Neural progenitor cell (in vitro differentiated cells): ENCODE results near the gene AGPS. TPM values are rescaled to one million over a fixed set of nuclear protein-coding genes. Genes with fewer than 3 reads are reported as not detected.
"Not testable (repeated sequence)": the region's sequence is repeated elsewhere in the genome, so short reads cannot be mapped to it uniquely, and the experiment has no call there.

Experiments
- DNase-seq: peaks from one replicate; pipeline ENCODE4 v3.0.0-alpha.2; 2016; ENCODE audit warnings: low spot score
- H2AFZ ChIP-seq: fragments of 200-600 bp; sonication (generic); replicated peaks from 2 replicates; pipeline ENCODE4 v1.6.1; 2016; ENCODE audit warnings: antibody characterized with exemption
- H3F3A ChIP-seq: fragments of 200-600 bp; sonication (generic); 2 replicates; pipeline ENCODE4 v1.6.1; 2016; ENCODE audit warnings: antibody characterized with exemption, low read depth
- H3K27ac ChIP-seq: fragments of 200-600 bp; sonication (generic); 2 replicates; pipeline ENCODE4 v1.5.1; 2016; ENCODE audit warnings: mild to moderate bottlenecking
- H3K27me3 ChIP-seq: fragments of 200-600 bp; sonication (generic); 2 replicates; pipeline ENCODE4 v1.6.1; 2016; ENCODE audit warnings: mild to moderate bottlenecking, moderate library complexity
- H3K36me3 ChIP-seq: fragments of 200-600 bp; sonication (generic); 2 replicates; pipeline ENCODE4 v1.5.1; 2016
- H3K4me1 ChIP-seq: fragments of 200-600 bp; sonication (generic); 2 replicates; pipeline ENCODE4 v1.6.1; 2016; ENCODE audit warnings: mixed run types
- H3K4me2 ChIP-seq: fragments of 200-600 bp; sonication (generic); 2 replicates; pipeline ENCODE4 v1.6.1; 2016
- H3K4me3 ChIP-seq: fragments of 200-600 bp; sonication (generic); 2 replicates; pipeline ENCODE4 v1.5.1; 2016
- H3K79me2 ChIP-seq: fragments of 200-600 bp; sonication (generic); 2 replicates; pipeline ENCODE4 v1.6.1; 2016; ENCODE audit warnings: low read depth
- H3K9ac ChIP-seq: fragments of 200-600 bp; sonication (generic); 2 replicates; pipeline ENCODE4 v1.6.1; 2016
- H3K9me3 ChIP-seq: fragments of 200-600 bp; sonication (generic); 2 replicates; pipeline ENCODE4 v1.5.1; 2016; ENCODE audit warnings: low read depth
- H4K20me1 ChIP-seq: fragments of 200-600 bp; sonication (generic); 2 replicates; pipeline ENCODE4 v1.6.1; 2016; ENCODE audit warnings: low read depth
- H3K27ac Mint-ChIP-seq: 3 replicates; pipeline ENCODE4 v1.8.0; 2021; ENCODE audit warnings: mixed read lengths
- H3K27me3 Mint-ChIP-seq: 2 replicates; pipeline ENCODE4 v1.8.0; 2022; ENCODE audit warnings: low read depth, mild to moderate bottlenecking, inconsistent platforms, moderate library complexity, mixed read lengths; ENCODE audit not compliant: insufficient read depth
- H3K36me3 Mint-ChIP-seq: 3 replicates; pipeline ENCODE4 v1.8.0; 2021; ENCODE audit warnings: mixed read lengths
- H3K4me1 Mint-ChIP-seq: 3 replicates; pipeline ENCODE4 v1.8.0; 2021; ENCODE audit warnings: mixed read lengths
- H3K4me3 Mint-ChIP-seq: 3 replicates; pipeline ENCODE4 v1.8.0; 2021; ENCODE audit warnings: mild to moderate bottlenecking, moderate library complexity, mixed read lengths
- H3K9me3 Mint-ChIP-seq: 3 replicates; pipeline ENCODE4 v1.8.0; 2020; ENCODE audit warnings: mixed read lengths
- EZH2 ChIP-seq: fragments of 200-600 bp; sonication (generic); IDR thresholded peaks from 2 replicates; pipeline ENCODE4 v1.6.1; 2017; ENCODE audit warnings: antibody characterized with exemption, mild to moderate bottlenecking, moderate library complexity
- EZH2phosphoT487 ChIP-seq: fragments of 200-600 bp; sonication (generic); IDR thresholded peaks from 2 replicates; pipeline ENCODE4 v1.6.1; 2017; ENCODE audit warnings: antibody characterized with exemption
- total RNA-seq: library from RNA; depleted of rRNA; stranded (reverse); fragments of >200 nt; gene quantifications from 2 replicates; pipeline ENCODE4 v1.2.3, GENCODE V29; 2015; ENCODE audit warnings: low replicate concordance
- TF ChIP-seq, protein P1 (sequence below): fragments of 200-600 bp; sonication (generic); IDR thresholded peaks from 2 replicates; pipeline ENCODE4 v1.5.1; 2017; ENCODE audit warnings: antibody characterized with exemption, mild to moderate bottlenecking

AGPS gene
- total RNA-seq, 1 donor from 2014 or later: 63.5 TPM

DNA sequence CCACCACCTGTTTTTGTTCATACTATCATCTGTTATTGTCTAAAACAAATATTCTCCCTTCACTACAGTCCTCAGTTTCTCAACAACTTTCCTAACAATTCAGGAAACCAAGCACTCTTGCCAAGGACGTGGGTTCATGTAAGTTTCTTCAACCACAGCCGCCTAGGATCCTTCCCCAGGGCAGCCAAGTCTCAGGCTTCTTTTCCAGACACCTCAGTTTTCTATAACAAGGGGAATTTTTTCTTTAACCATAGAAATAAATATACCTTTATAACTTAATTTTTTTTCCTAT lies 39.4 kb upstream of the AGPS start:
- H4K20me1 ChIP-seq: no peaks in the 10 kb centered on the region
- no peak overlapping the region for H2AFZ ChIP-seq
- no peak overlapping the region for H3K4me3 Mint-ChIP-seq
- no peaks in the 10 kb centered on the region for H3K9me3 Mint-ChIP-seq
- H3K4me1 ChIP-seq: no peaks in the 10 kb centered on the region
- H3K27me3 Mint-ChIP-seq: no peaks in the 10 kb centered on the region
- H3F3A ChIP-seq: no peaks in the 10 kb centered on the region
- H3K27ac Mint-ChIP-seq: no peak overlapping the region
- no peak overlapping the region for H3K27ac ChIP-seq
- H3K9me3 ChIP-seq: no peaks in the 10 kb centered on the region
- DNase-seq: no peak
- H3K27me3 ChIP-seq: no peaks in the 10 kb centered on the region
- no peak overlapping the region for H3K9ac ChIP-seq
- H3K4me2 ChIP-seq: no peak overlapping the region
- H3K36me3 Mint-ChIP-seq: no peaks in the 10 kb centered on the region
- no peaks in the 10 kb centered on the region for H3K36me3 ChIP-seq
- no peak for TF ChIP-seq EZH2
- TF ChIP-seq, protein P1, sequence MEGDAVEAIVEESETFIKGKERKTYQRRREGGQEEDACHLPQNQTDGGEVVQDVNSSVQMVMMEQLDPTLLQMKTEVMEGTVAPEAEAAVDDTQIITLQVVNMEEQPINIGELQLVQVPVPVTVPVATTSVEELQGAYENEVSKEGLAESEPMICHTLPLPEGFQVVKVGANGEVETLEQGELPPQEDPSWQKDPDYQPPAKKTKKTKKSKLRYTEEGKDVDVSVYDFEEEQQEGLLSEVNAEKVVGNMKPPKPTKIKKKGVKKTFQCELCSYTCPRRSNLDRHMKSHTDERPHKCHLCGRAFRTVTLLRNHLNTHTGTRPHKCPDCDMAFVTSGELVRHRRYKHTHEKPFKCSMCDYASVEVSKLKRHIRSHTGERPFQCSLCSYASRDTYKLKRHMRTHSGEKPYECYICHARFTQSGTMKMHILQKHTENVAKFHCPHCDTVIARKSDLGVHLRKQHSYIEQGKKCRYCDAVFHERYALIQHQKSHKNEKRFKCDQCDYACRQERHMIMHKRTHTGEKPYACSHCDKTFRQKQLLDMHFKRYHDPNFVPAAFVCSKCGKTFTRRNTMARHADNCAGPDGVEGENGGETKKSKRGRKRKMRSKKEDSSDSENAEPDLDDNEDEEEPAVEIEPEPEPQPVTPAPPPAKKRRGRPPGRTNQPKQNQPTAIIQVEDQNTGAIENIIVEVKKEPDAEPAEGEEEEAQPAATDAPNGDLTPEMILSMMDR: no peak
- no peak for TF ChIP-seq EZH2phosphoT487
- H3K4me1 Mint-ChIP-seq: peaks cover 2% of the 10 kb centered on the region
- H3K79me2 ChIP-seq: no peaks in the 10 kb centered on the region
- H3K4me3 ChIP-seq: no peak overlapping the region

DNA sequence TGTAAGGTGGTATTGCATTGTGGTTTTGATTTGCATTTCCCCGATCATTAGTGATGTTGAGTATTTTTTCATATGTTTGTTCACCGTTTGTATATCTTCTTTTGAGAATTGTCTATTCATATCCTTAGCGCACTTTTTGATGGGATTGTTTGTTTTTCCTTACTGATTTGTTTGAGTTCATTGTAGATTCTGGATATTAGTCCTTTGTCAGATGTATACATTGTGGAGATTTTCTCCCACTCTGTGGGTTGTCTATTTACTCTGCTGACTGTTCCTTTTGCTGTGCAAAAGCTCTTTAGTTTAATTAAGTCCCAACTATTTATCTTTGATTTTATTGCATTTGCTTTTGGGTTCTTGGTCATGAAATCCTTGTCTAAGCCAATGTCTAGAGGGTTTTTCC lies 38.0 kb upstream of the AGPS start:
- H3K27ac ChIP-seq, H3K9me3 ChIP-seq: not testable (repeated sequence)

DNA sequence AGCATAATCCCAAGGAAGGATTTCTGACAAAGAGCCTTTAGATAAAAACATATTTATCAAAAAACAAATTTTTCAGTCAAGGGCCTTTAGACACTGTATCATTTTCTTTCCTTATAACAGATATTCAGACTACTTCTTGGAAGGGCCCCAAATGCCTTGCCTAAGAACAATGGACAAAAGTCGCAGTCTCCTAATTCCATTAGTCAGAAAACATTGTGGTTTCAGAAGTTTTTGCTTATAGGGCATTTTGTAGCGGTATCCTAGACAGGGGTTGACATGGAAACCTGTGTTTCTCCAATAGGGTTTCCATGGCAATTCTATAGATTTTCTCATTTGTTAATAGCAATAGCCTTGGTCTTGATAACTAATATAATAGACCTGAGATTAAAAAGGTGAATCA lies 36.7 kb upstream of the AGPS start:
- Mint-ChIP-seq H3K4me1 (no peaks in the 10 kb centered on the region), H3K27ac (no peak overlapping the region), H3K9me3 (no peaks in the 10 kb centered on the region), H3K4me3 (no peak overlapping the region), H3K27me3 (no peaks in the 10 kb centered on the region), H3K36me3 (no peaks in the 10 kb centered on the region)
- H3K36me3 ChIP-seq: no peaks in the 10 kb centered on the region
- no peaks in the 10 kb centered on the region for H3F3A ChIP-seq
- no peak overlapping the region for H3K27ac ChIP-seq
- no peaks in the 10 kb centered on the region for H3K4me1 ChIP-seq
- no peak overlapping the region for H3K4me3 ChIP-seq
- H3K79me2 ChIP-seq: no peaks in the 10 kb centered on the region
- H4K20me1 ChIP-seq: no peaks in the 10 kb centered on the region
- no peak overlapping the region for H2AFZ ChIP-seq
- no peak overlapping the region for H3K4me2 ChIP-seq
- TF ChIP-seq EZH2 (no peak), EZH2phosphoT487 (no peak)
- TF ChIP-seq, protein P1: no peak
- DNase-seq: no peak
- no peaks in the 10 kb centered on the region for H3K27me3 ChIP-seq
- no peak overlapping the region for H3K9ac ChIP-seq
- H3K9me3 ChIP-seq: no peaks in the 10 kb centered on the region

More for the DNA sequence above, 38.0 kb upstream of the AGPS start:
- H3K4me1 ChIP-seq, H3F3A ChIP-seq, H3K27ac Mint-ChIP-seq, H3K9me3 Mint-ChIP-seq, H3K4me2 ChIP-seq, H4K20me1 ChIP-seq, DNase-seq, H3K4me1 Mint-ChIP-seq, H3K27me3 ChIP-seq, H3K4me3 ChIP-seq, H2AFZ ChIP-seq, H3K79me2 ChIP-seq, H3K4me3 Mint-ChIP-seq, H3K9ac ChIP-seq, H3K36me3 ChIP-seq, H3K36me3 Mint-ChIP-seq, H3K27me3 Mint-ChIP-seq: not testable (repeated sequence)

DNA sequence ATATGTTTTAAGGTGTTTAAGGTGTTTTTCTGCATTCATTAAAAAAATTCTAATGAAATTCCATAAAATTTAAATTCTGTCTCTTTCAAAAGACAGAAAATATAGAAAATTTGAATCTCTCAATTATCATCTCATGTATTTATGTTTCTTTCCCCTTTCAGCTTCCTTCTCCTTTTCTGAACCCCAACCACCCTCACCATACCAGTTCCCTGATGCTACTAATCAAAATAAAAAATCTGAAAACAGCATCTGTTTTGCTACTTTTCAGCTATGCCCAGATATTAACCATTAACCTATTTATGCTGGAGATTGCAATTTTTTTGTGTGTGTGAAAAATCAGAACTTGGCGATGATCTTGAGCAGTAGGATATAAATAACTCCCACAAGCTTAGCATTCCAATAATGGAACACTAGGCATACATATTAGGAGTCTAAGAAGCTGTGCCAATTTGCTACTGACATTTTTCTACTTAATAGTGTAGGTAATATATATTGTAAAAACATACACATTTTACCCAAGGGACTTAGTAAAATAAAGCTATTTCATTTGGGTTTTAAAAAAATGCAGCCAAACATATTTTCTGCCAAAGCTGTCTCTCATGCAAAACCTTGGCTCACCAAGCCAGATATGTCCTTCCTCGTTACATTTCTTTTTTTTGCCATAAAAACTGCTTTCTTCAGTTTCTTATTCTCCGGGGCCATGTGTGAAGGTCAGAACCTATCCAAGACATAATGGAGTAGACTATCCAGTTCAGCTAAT lies 32.6 kb upstream of the AGPS start:
- Histone ChIP-seq H3K4me1 (peaks cover 7% of the 10 kb centered on the region), H3F3A (no peaks in the 10 kb centered on the region), H3K9me3 (no peaks in the 10 kb centered on the region), H3K36me3 (no peaks in the 10 kb centered on the region), H3K4me3 (no peak overlapping the region), H4K20me1 (no peaks in the 10 kb centered on the region), H3K4me2 (no peak overlapping the region), H3K9ac (no peak overlapping the region), H2AFZ (no peak overlapping the region), H3K79me2 (no peaks in the 10 kb centered on the region), H3K27me3 (no peaks in the 10 kb centered on the region), H3K27ac (no peak overlapping the region)
- Mint-ChIP-seq H3K27me3 (peaks cover 2% of the 10 kb centered on the region), H3K36me3 (no peaks in the 10 kb centered on the region), H3K27ac (no peak overlapping the region), H3K9me3 (no peaks in the 10 kb centered on the region), H3K4me3 (no peak overlapping the region), H3K4me1 (no peaks in the 10 kb centered on the region)
- TF ChIP-seq EZH2 (no peak), EZH2phosphoT487 (no peak)
- TF ChIP-seq, protein P1: no peak
- no peak for DNase-seq
